ENCODE measurements around the gene AMDHD2. TPM values are rescaled to one million over a fixed set of nuclear protein-coding genes. Genes with fewer than 3 reads are reported as not detected.

The AMDHD2 gene
- total RNA-seq, 1 experiment from 2014 or later, result 50.3 TPM

DNA sequence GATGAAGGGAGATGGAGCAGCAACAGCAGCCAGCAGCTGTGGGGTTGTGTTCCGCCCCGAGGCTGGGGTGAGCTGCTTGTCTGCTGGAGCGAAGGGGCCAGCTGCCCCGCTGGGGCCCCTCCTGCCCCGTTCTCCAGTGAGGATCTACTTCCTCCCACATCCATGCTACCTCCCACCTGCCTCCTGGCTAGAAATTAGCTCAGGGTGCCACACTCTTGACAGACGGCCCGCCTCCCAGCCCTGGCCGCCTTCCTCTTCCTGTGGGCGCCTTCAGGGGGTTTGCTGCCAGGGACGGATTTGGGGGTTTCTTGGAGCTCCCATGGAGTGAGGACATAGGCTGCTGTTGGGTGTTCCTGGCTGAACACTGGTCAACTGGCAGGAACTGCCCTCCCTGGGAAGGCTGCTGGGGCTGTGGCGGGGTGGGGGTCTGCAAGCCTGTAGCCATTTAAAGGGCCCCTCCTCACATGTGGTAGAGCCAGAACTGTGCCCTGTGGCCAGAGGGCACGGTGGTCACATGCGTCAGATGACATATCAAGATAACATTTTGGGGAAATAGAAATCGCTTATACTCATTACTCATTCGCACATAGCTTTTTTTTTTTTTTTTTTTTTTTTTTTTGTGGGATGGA, 32.2 kb upstream of the AMDHD2 start:
- no peak overlapping the region for H3K27ac ChIP-seq (ENCODE audit: low read length)
- intact Hi-C loops (cut with micrococcal nuclease), result no loop called here
- BruUV-seq (replicated peaks), result no TSS peak
- H3K4me3 ChIP-seq (ENCODE audit: low read length), result no peak overlapping the region
- H3K36me3 ChIP-seq (ENCODE audit: low read depth, low read length), result no peaks in the 10 kb centered on the region
- H3K9me2 ChIP-seq (replicated peaks; ENCODE audit: low read length), result no peaks in the 10 kb centered on the region
- TF ChIP-seq EZH2 (IDR thresholded peaks at IDR 0.05; ENCODE audit: low read length, unreplicated experiment) (no peak), EZH2phosphoT487 (IDR thresholded peaks at IDR 0.05; ENCODE audit: borderline replicate concordance, low read length) (no peak)
- TF ChIP-seq, protein P1, sequence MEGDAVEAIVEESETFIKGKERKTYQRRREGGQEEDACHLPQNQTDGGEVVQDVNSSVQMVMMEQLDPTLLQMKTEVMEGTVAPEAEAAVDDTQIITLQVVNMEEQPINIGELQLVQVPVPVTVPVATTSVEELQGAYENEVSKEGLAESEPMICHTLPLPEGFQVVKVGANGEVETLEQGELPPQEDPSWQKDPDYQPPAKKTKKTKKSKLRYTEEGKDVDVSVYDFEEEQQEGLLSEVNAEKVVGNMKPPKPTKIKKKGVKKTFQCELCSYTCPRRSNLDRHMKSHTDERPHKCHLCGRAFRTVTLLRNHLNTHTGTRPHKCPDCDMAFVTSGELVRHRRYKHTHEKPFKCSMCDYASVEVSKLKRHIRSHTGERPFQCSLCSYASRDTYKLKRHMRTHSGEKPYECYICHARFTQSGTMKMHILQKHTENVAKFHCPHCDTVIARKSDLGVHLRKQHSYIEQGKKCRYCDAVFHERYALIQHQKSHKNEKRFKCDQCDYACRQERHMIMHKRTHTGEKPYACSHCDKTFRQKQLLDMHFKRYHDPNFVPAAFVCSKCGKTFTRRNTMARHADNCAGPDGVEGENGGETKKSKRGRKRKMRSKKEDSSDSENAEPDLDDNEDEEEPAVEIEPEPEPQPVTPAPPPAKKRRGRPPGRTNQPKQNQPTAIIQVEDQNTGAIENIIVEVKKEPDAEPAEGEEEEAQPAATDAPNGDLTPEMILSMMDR (conservative IDR thresholded peaks at IDR 0.05; ENCODE audit: low read depth, low read length), result no peak
- no peaks in the 10 kb centered on the region for H3K27me3 ChIP-seq (ENCODE audit: low read length)
- no peaks in the 10 kb centered on the region for H3K79me2 ChIP-seq (ENCODE audit: low read length)
- POLR2A ChIA-PET (ENCODE audit: unreplicated experiment), result no interaction called here
- H2AFZ ChIP-seq (ENCODE audit: low read length), result no peak overlapping the region
- no peaks in the 10 kb centered on the region for H3K9me3 ChIP-seq (ENCODE audit: low read length)
- no peak overlapping the region for H3K9ac ChIP-seq (ENCODE audit: low read length)
- no peaks in the 10 kb centered on the region for H3F3A ChIP-seq (ENCODE audit: low read length, unreplicated experiment)
- no peaks in the 10 kb centered on the region for H4K20me1 ChIP-seq (ENCODE audit: low read length)
- DNase-seq, result no peak
- no peaks in the 10 kb centered on the region for H3K4me1 ChIP-seq (ENCODE audit: insufficient read depth, low read length)
- no peak for ATAC-seq
- CTCF ChIA-PET, result no interaction called here
- H3K4me2 ChIP-seq (ENCODE audit: low read length), result no peak overlapping the region

DNA sequence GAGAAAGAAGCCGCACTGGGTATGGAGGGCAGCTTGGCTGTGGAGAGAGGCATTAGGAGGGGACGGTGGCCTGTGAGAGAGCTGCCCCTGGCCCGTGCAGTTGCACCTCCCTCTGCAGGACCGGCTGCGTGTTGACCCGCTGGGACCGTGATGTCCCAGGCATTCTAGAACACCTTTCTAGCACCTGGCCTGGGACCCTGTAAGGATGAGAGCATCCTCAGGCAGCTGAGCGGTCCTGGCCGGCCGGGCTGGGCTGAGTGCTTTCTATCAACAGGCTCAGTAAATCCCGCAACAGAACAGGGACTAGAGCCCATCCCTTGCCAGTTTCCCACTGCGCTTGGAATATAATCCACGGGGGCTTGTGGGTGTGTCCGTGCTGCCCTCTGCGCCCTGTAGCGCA, 30.6 kb upstream of the AMDHD2 start:
- Histone ChIP-seq H3K4me1 (ENCODE audit: insufficient read depth, low read length) (no peaks in the 10 kb centered on the region), H3K9me3 (ENCODE audit: low read length) (no peaks in the 10 kb centered on the region), H3K9ac (ENCODE audit: low read length) (no peak overlapping the region), H3K9me2 (replicated peaks; ENCODE audit: low read length) (no peaks in the 10 kb centered on the region), H3K4me3 (ENCODE audit: low read length) (no peak overlapping the region), H3F3A (ENCODE audit: low read length, unreplicated experiment) (no peaks in the 10 kb centered on the region), H3K79me2 (ENCODE audit: low read length) (no peaks in the 10 kb centered on the region), H4K20me1 (ENCODE audit: low read length) (no peaks in the 10 kb centered on the region), H3K36me3 (ENCODE audit: low read depth, low read length) (no peaks in the 10 kb centered on the region), H3K27ac (ENCODE audit: low read length) (no peak overlapping the region), H2AFZ (ENCODE audit: low read length) (no peak overlapping the region), H3K4me2 (ENCODE audit: low read length) (no peak overlapping the region), H3K27me3 (ENCODE audit: low read length) (no peaks in the 10 kb centered on the region)
- no TSS peak for BruUV-seq (replicated peaks)
- no peak for TF ChIP-seq EZH2phosphoT487 (IDR thresholded peaks at IDR 0.05; ENCODE audit: borderline replicate concordance, low read length)
- TF ChIP-seq, protein P1 (conservative IDR thresholded peaks at IDR 0.05; ENCODE audit: low read depth, low read length), result no peak
- TF ChIP-seq EZH2 (IDR thresholded peaks at IDR 0.05; ENCODE audit: low read length, unreplicated experiment), result no peak
- ChIA-PET POLR2A (ENCODE audit: unreplicated experiment) (no interaction called here), CTCF (no interaction called here)
- ATAC-seq, result no peak
- DNase-seq, result no peak
- intact Hi-C loops (cut with micrococcal nuclease), result no loop called here

DNA sequence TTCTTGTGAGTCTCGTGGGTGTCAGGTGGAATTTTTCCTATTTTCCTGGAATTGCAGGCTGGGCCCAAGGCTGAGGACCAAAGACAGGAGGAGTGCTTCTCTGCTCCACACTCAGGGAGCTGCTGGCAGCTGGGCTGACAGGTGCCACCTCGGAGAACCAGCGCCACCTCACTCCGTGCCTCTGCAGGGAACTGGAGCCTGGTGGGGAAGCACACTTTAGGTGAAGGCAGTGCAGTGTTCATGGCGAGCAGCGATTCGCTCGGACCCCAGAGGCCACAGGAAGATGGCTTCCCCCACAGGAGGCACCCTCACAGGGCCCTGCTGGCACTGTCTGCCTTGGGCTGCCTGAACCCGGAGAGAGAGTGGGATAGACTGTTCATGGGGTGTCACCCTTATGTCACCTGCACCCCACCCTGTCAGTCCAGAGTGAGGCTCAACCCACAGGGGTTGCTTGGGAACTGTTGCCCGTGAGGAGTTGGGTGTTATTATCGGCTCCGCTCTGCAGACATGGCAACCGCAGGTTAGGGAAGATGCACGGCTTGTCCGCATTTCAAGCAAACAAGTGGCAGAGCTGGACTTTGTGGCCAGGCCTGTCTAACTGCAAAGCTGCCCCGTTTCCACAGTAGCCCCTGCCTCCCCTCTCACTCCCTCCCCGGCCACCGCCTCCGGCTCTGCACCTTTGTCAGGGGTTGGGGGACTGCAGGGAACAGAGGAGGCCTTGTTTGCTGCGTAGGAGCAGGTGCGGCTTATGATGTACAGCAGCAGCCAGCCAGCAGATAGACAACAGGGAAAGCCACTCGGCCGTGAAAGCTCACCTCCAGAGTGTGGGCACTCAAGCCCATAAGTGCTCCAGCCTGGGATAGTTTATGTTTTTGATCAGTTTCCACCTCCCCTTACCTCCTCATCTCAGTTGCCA, 29.7 kb upstream of the AMDHD2 start:
- ATAC-seq, result no peak
- Histone ChIP-seq H3K36me3 (ENCODE audit: low read depth, low read length) (no peaks in the 10 kb centered on the region), H3F3A (ENCODE audit: low read length, unreplicated experiment) (no peaks in the 10 kb centered on the region), H3K4me1 (ENCODE audit: insufficient read depth, low read length) (no peaks in the 10 kb centered on the region), H3K27ac (ENCODE audit: low read length) (no peak overlapping the region), H2AFZ (ENCODE audit: low read length) (no peak overlapping the region), H3K79me2 (ENCODE audit: low read length) (no peaks in the 10 kb centered on the region), H3K27me3 (ENCODE audit: low read length) (no peaks in the 10 kb centered on the region), H3K4me2 (ENCODE audit: low read length) (no peak overlapping the region), H3K9me3 (ENCODE audit: low read length) (no peaks in the 10 kb centered on the region), H3K9me2 (replicated peaks; ENCODE audit: low read length) (no peaks in the 10 kb centered on the region), H4K20me1 (ENCODE audit: low read length) (no peaks in the 10 kb centered on the region), H3K4me3 (ENCODE audit: low read length) (no peak overlapping the region), H3K9ac (ENCODE audit: low read length) (no peak overlapping the region)
- CTCF ChIA-PET, result no interaction called here
- no peak for TF ChIP-seq EZH2 (IDR thresholded peaks at IDR 0.05; ENCODE audit: low read length, unreplicated experiment)
- no peak for TF ChIP-seq EZH2phosphoT487 (IDR thresholded peaks at IDR 0.05; ENCODE audit: borderline replicate concordance, low read length)
- TF ChIP-seq, protein P1 (conservative IDR thresholded peaks at IDR 0.05; ENCODE audit: low read depth, low read length), result no peak
- BruUV-seq (replicated peaks), result no TSS peak
- intact Hi-C loops (cut with micrococcal nuclease), result no loop called here
- no peak for DNase-seq
- POLR2A ChIA-PET (ENCODE audit: unreplicated experiment), result no interaction called here

All from PC-3 (cell line).